Measurements from ENCODE around the gene SLC2A13.

DNA sequence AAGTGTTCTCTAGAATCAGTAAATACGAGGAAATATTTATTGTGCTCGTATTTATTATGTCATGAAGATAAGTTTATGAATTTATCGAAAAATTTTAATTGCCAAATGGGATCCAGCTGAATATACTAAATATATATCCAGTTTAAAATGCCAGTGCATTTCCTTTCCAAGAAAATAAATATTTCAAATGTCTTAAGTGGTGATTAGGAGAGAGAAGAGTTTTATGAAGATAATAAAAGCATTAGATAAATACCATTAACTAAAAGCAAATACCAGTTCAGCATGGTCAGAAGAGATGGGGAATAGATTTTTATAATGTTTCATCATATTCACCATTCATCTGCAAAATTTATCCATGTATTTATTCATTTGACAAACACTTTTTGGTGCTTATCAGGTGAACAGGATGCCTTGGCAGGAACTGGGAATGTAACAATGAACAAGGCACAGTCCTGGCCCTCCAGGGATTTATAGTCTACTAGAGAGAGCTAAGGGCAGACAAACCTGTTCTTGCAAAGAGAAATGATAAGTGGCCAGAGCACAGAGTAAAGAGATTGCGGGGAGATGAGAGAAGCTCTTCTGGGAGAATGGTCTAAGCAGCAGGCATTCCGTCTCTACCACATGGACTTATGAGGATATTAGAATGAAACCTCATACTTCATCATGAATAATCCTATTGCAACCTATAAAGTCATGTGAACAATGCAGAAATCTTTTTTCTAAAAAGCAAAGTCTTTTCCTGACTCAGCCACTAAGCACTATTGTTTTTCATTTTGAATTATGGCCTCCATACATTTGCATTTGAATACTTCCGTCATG lies 342.6 kb downstream of the SLC2A13 start:
- TF ChIP-seq EP300 (IDR thresholded peaks at IDR 0.05) = no peak
- no peak for TF ChIP-seq CTCF (IDR thresholded peaks at IDR 0.05)
- no peak for TF ChIP-seq POLR2AphosphoS5 (IDR thresholded peaks at IDR 0.05)
- TF ChIP-seq POLR2A (IDR thresholded peaks at IDR 0.05) = no peak
